Calu3 (cell line): Measurements from ENCODE around the gene SLC7A1. TPM values are rescaled to one million over a fixed set of nuclear protein-coding genes. Genes with fewer than 3 reads are reported as not detected.

ENCODE experiments used
- BruUV-seq: library from RNA; stranded (reverse); fragments of 400-500 nt; replicated peaks from 2 replicates; lab custom pipeline; 2021; lab: Mats Ljungman, UMichigan
- CTCF ChIA-PET: fragments of 300-600 bp; sonication (Branson Sonifier 250); formaldehyde crosslinking; loops from one replicate; lab custom pipeline; 2022; ENCODE audit warnings: antibody characterized with exemption; lab: Charles Lee
- DNase-seq: peaks from one replicate; pipeline ENCODE4 v3.0.0; 2022
- H3K27ac Mint-ChIP-seq: one replicate; pipeline ENCODE4 v1.8.0; 2022; ENCODE audit warnings: mixed read lengths; ENCODE audit not compliant: unreplicated experiment
- H3K27me3 Mint-ChIP-seq: one replicate; pipeline ENCODE4 v1.8.0; 2022; ENCODE audit warnings: mixed read lengths; ENCODE audit not compliant: unreplicated experiment
- H3K36me3 Mint-ChIP-seq: one replicate; pipeline ENCODE4 v1.8.0; 2022; ENCODE audit warnings: mild to moderate bottlenecking, moderate library complexity, mixed read lengths; ENCODE audit not compliant: insufficient read depth, unreplicated experiment
- H3K4me1 Mint-ChIP-seq: one replicate; pipeline ENCODE4 v1.8.0; 2022; ENCODE audit warnings: mild to moderate bottlenecking, low read depth, mixed read lengths; ENCODE audit not compliant: unreplicated experiment
- H3K4me3 Mint-ChIP-seq: one replicate; pipeline ENCODE4 v1.8.0; 2022; ENCODE audit warnings: mild to moderate bottlenecking, low read depth, moderate library complexity, mixed read lengths; ENCODE audit not compliant: unreplicated experiment
- H3K9me3 Mint-ChIP-seq: one replicate; pipeline ENCODE4 v1.8.0; 2022; ENCODE audit warnings: low read depth, mixed read lengths; ENCODE audit not compliant: unreplicated experiment
- CTCF ChIP-seq: fragments of 200-600 bp; IDR thresholded peaks from one replicate; pipeline ENCODE4 v1.8.0; 2022; ENCODE audit warnings: antibody characterized with exemption; ENCODE audit not compliant: unreplicated experiment
- intact Hi-C: fragments of 100-400 bp; cut with micrococcal nuclease; formaldehyde crosslinking; loops from one replicate; pipeline ENCODE4 v1.10.0; 2022; ENCODE audit not compliant: unreplicated experiment
- total RNA-seq: library from RNA; stranded (reverse); gene quantifications from 2 replicates; pipeline ENCODE4 v1.2.3, GENCODE V29; 2022

Gene SLC7A1
- total RNA-seq, 1 experiment from 2014 or later, result 86.6 TPM

GRCh38 chr13:29575098-29575497 lies 20.4 kb downstream of the SLC7A1 start:
- no peak for TF ChIP-seq CTCF
- DNase-seq, result no peak
- peaks cover 37% of the 10 kb centered on the region for H3K4me1 Mint-ChIP-seq
- H3K27ac Mint-ChIP-seq, result no peak overlapping the region
- no peaks in the 10 kb centered on the region for H3K9me3 Mint-ChIP-seq
- peaks cover 8% of the 10 kb centered on the region for H3K36me3 Mint-ChIP-seq
- no peak overlapping the region for H3K4me3 Mint-ChIP-seq
- BruUV-seq, result no TSS peak
- CTCF ChIA-PET, result no interaction called here
- intact Hi-C loops, result no loop called here
- no peaks in the 10 kb centered on the region for H3K27me3 Mint-ChIP-seq

- Mint-ChIP-seq H3K4me3 (peak overlapping the region; percentile 43), H3K36me3 (peaks cover 17% of the 10 kb centered on the region), H3K9me3 (no peaks in the 10 kb centered on the region), H3K4me1 (peaks cover 53% of the 10 kb centered on the region), H3K27me3 (no peaks in the 10 kb centered on the region), H3K27ac (peak overlapping the region; percentile 58)
- intact Hi-C loops, result no loop called here
- CTCF ChIA-PET, result interaction anchor here (0.6 kb wide), 1 partner anchor 29 kb away, joined by 3 read pairs; no protein-coding TSS in a partner anchor
- BruUV-seq, result no TSS peak
- no peak for TF ChIP-seq CTCF
- no peak for DNase-seq
Observed at GRCh38 chr13:29573190-29573589, 22.3 kb downstream of the SLC7A1 start.

GRCh38 chr13:29572575-29572974 lies 22.9 kb downstream of the SLC7A1 start:
- Mint-ChIP-seq H3K4me1 (peaks cover 56% of the 10 kb centered on the region), H3K27me3 (no peaks in the 10 kb centered on the region), H3K9me3 (no peaks in the 10 kb centered on the region), H3K27ac (no peak overlapping the region), H3K36me3 (peaks cover 17% of the 10 kb centered on the region), H3K4me3 (no peak overlapping the region)
- CTCF ChIA-PET, result interaction anchor here (0.6 kb wide), 1 partner anchor 30 kb away, joined by 3 read pairs; no protein-coding TSS in a partner anchor
- TF ChIP-seq CTCF, result no peak
- BruUV-seq, result no TSS peak
- intact Hi-C loops, result no loop called here
- no peak for DNase-seq

GRCh38 chr13:29571876-29572570 lies 23.5 kb downstream of the SLC7A1 start:
- peaks cover 56% of the 10 kb centered on the region for H3K4me1 Mint-ChIP-seq
- TF ChIP-seq CTCF, result no peak
- no peaks in the 10 kb centered on the region for H3K9me3 Mint-ChIP-seq
- intact Hi-C loops, result no loop called here
- H3K4me3 Mint-ChIP-seq, result no peak overlapping the region
- no peak for DNase-seq
- BruUV-seq, result no TSS peak
- no peaks in the 10 kb centered on the region for H3K27me3 Mint-ChIP-seq
- H3K36me3 Mint-ChIP-seq, result peaks cover 17% of the 10 kb centered on the region
- CTCF ChIA-PET, result no interaction called here
- H3K27ac Mint-ChIP-seq, result no peak overlapping the region
